ENCODE results near the gene ALPL. TPM values are rescaled to one million over a fixed set of nuclear protein-coding genes. Genes with fewer than 3 reads are reported as not detected.
A peak's percentile ranks its signal among the peaks of the same experiment; 100 is the strongest.

Gene ALPL
- total and polyA plus RNA-seq, 9 of the 15 experiments (the other 6 are each of a cell fraction or from before 2014, with no cell fraction given) = 0.04 to 0.38 (median 0.18) TPM; not detected in 4

DNA sequence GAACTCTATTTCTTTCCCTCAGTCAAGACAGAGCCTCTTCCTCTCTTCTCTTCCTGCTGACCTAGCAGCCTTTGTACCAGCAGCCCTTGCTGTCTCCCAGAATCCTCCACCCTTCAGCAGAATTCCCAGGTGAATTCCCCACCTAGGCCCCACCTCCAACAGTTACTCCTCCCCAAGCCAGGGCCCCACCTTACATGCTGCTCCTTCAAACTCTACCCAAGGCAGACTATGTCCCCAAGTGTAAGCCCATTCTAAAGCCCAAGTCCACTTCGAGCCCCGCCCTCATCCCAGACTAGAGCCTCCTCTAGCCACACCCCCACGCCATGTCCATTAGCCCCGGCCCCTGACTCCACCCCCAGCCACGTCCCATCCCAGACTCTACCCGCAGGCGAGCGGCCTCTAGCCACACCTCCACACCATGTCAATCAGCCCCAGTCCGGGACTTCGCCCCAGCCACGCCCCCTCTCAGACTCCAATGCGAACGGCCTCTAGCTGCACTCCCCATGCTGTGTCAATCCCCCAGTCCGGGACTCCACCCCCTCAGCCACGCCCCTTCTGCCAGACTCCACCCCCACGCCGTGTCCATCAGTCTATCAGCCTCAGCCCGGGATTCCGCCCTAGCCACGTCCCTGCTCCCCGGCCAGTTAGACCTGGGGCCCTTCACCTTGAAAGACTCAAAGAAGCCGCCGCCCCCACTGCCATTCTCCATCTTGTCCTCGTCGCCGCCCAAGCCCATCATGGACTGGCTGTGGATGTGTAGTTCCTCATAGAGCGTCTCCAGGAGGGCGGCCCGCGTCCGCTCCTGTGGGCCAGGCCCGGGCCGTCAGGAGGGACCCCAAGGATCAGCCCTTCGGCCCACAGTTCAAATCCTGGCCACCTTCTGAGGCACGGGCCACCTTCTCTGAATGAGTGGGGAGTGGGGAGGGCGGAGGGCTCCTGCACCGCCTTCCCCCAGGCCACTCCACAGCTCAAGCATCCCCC, 98.6 kb downstream of the ALPL start (continued):
- TF ChIP-seq, protein P1, sequence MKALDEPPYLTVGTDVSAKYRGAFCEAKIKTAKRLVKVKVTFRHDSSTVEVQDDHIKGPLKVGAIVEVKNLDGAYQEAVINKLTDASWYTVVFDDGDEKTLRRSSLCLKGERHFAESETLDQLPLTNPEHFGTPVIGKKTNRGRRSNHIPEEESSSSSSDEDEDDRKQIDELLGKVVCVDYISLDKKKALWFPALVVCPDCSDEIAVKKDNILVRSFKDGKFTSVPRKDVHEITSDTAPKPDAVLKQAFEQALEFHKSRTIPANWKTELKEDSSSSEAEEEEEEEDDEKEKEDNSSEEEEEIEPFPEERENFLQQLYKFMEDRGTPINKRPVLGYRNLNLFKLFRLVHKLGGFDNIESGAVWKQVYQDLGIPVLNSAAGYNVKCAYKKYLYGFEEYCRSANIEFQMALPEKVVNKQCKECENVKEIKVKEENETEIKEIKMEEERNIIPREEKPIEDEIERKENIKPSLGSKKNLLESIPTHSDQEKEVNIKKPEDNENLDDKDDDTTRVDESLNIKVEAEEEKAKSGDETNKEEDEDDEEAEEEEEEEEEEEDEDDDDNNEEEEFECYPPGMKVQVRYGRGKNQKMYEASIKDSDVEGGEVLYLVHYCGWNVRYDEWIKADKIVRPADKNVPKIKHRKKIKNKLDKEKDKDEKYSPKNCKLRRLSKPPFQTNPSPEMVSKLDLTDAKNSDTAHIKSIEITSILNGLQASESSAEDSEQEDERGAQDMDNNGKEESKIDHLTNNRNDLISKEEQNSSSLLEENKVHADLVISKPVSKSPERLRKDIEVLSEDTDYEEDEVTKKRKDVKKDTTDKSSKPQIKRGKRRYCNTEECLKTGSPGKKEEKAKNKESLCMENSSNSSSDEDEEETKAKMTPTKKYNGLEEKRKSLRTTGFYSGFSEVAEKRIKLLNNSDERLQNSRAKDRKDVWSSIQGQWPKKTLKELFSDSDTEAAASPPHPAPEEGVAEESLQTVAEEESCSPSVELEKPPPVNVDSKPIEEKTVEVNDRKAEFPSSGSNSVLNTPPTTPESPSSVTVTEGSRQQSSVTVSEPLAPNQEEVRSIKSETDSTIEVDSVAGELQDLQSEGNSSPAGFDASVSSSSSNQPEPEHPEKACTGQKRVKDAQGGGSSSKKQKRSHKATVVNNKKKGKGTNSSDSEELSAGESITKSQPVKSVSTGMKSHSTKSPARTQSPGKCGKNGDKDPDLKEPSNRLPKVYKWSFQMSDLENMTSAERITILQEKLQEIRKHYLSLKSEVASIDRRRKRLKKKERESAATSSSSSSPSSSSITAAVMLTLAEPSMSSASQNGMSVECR (CRISPR knock-in tag; IDR thresholded peaks at IDR 0.05) = peak; percentile 50; the same call in 1 of the 2 replicates
- peak; percentile 1; the same call in 1 of the 2 replicates for TF ChIP-seq MTA3 (IDR thresholded peaks at IDR 0.05; ENCODE audit: borderline replicate concordance)
- no peak for TF ChIP-seq HCFC1 (IDR thresholded peaks at IDR 0.05; ENCODE audit: low read depth, low read length)
- peak; percentile 37; the same call in 1 of the 2 replicates for TF ChIP-seq LCOR (CRISPR knock-in tag; IDR thresholded peaks at IDR 0.05)
- TF ChIP-seq YY1 (IDR thresholded peaks at IDR 0.05; ENCODE audit: borderline replicate concordance in 1 of 3, control insufficient read depth in 1 of 3, extremely low read depth in 1 of 3, insufficient read depth in 3 of 3, insufficient read length in 1 of 3, insufficient replicate concordance in 2 of 3, low read depth in 1 of 3, low read length in 2 of 3) = peak in 2 of 3 experiments; percentile 65 to 86
- no peak for TF ChIP-seq THRAP3 (IDR thresholded peaks at IDR 0.05; ENCODE audit: borderline replicate concordance)
- no peak for TF ChIP-seq PPARD (CRISPR knock-in tag; IDR thresholded peaks at IDR 0.05)
- TF ChIP-seq, protein P2, sequence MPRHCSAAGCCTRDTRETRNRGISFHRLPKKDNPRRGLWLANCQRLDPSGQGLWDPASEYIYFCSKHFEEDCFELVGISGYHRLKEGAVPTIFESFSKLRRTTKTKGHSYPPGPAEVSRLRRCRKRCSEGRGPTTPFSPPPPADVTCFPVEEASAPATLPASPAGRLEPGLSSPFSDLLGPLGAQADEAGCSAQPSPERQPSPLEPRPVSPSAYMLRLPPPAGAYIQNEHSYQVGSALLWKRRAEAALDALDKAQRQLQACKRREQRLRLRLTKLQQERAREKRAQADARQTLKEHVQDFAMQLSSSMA (CRISPR knock-in tag; IDR thresholded peaks at IDR 0.05) = no peak
- no peak for TF ChIP-seq SMARCC2 (IDR thresholded peaks at IDR 0.05; ENCODE audit: low read depth)
- TF ChIP-seq, protein P3, sequence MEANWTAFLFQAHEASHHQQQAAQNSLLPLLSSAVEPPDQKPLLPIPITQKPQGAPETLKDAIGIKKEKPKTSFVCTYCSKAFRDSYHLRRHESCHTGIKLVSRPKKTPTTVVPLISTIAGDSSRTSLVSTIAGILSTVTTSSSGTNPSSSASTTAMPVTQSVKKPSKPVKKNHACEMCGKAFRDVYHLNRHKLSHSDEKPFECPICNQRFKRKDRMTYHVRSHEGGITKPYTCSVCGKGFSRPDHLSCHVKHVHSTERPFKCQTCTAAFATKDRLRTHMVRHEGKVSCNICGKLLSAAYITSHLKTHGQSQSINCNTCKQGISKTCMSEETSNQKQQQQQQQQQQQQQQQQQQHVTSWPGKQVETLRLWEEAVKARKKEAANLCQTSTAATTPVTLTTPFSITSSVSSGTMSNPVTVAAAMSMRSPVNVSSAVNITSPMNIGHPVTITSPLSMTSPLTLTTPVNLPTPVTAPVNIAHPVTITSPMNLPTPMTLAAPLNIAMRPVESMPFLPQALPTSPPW (CRISPR knock-in tag; IDR thresholded peaks at IDR 0.05) = peak; percentile 60; the same call in 1 of the 2 replicates
- TF ChIP-seq OTX1 (CRISPR knock-in tag; IDR thresholded peaks at IDR 0.05) = peak; percentile 76; the same call in 1 of the 2 replicates
- no peak for TF ChIP-seq KDM5B (IDR thresholded peaks at IDR 0.05; ENCODE audit: insufficient replicate concordance, low read depth, low read length)
- peak; percentile 60 for TF ChIP-seq NFRKB (IDR thresholded peaks at IDR 0.05; ENCODE audit: low read depth)
- TF ChIP-seq MAFK (IDR thresholded peaks at IDR 0.05; ENCODE audit: low read length) = no peak
- TF ChIP-seq ZNF384 (IDR thresholded peaks at IDR 0.05; ENCODE audit: low read depth, low read length) = no peak
